WERI-Rb-1 (cell line): ENCODE data around the gene WDR59.

ENCODE experiments used
- DNase-seq: peaks from one replicate; pipeline ENCODE4 v3.0.0-alpha.2; 2020
- H3K27ac ChIP-seq: fragments of 250-450 bp; sonication (Bioruptor Pico); 2 replicates; pipeline ENCODE4 v1.5.1; 2020; ENCODE audit warnings: mild to moderate bottlenecking, moderate library complexity
- H3K27me3 ChIP-seq: fragments of 250-450 bp; sonication (Bioruptor Pico); 2 replicates; pipeline ENCODE4 v1.5.1; 2021; ENCODE audit warnings: mild to moderate bottlenecking, low read depth, moderate library complexity; ENCODE audit not compliant: insufficient read depth, severe bottlenecking
- H3K36me3 ChIP-seq: fragments of 250-450 bp; sonication (Bioruptor Pico); 2 replicates; pipeline ENCODE4 v1.5.1; 2020; ENCODE audit warnings: mild to moderate bottlenecking, moderate library complexity
- H3K4me3 ChIP-seq: 2 replicates; pipeline ENCODE4 v1.5.1; 2011; ENCODE audit warnings: low read depth, mild to moderate bottlenecking, control low read depth, low read length
- H3K9me3 ChIP-seq: fragments of 250-450 bp; sonication (Bioruptor Pico); 2 replicates; pipeline ENCODE4 v1.5.1; 2021; ENCODE audit warnings: mild to moderate bottlenecking, moderate library complexity; ENCODE audit not compliant: severe bottlenecking
- TF ChIP-seq, protein P1 (sequence below): IDR thresholded peaks from 2 replicates; pipeline ENCODE4 v1.5.1; 2011; ENCODE audit warnings: low read depth, mild to moderate bottlenecking, control low read depth, inconsistent platforms, low read length

The WDR59 gene

GRCh38 chr16:74896389-74897370 is 88.2 kb downstream of the WDR59 start:
- TF ChIP-seq, protein P1, sequence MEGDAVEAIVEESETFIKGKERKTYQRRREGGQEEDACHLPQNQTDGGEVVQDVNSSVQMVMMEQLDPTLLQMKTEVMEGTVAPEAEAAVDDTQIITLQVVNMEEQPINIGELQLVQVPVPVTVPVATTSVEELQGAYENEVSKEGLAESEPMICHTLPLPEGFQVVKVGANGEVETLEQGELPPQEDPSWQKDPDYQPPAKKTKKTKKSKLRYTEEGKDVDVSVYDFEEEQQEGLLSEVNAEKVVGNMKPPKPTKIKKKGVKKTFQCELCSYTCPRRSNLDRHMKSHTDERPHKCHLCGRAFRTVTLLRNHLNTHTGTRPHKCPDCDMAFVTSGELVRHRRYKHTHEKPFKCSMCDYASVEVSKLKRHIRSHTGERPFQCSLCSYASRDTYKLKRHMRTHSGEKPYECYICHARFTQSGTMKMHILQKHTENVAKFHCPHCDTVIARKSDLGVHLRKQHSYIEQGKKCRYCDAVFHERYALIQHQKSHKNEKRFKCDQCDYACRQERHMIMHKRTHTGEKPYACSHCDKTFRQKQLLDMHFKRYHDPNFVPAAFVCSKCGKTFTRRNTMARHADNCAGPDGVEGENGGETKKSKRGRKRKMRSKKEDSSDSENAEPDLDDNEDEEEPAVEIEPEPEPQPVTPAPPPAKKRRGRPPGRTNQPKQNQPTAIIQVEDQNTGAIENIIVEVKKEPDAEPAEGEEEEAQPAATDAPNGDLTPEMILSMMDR: no peak
- Histone ChIP-seq H3K36me3 (peaks cover 14% of the 10 kb centered on the region), H3K27me3 (no peaks in the 10 kb centered on the region), H3K9me3 (no peaks in the 10 kb centered on the region), H3K27ac (no peak overlapping the region), H3K4me3 (no peak overlapping the region)
- DNase-seq: no peak

GRCh38 chr16:74893541-74893940 is 91.4 kb downstream of the WDR59 start:
- TF ChIP-seq, protein P1: no peak
- DNase-seq: no peak
- no peaks in the 10 kb centered on the region for H3K27me3 ChIP-seq
- H3K9me3 ChIP-seq: no peaks in the 10 kb centered on the region
- no peak overlapping the region for H3K4me3 ChIP-seq
- H3K27ac ChIP-seq: no peak overlapping the region
- peaks cover 25% of the 10 kb centered on the region for H3K36me3 ChIP-seq

DNA sequence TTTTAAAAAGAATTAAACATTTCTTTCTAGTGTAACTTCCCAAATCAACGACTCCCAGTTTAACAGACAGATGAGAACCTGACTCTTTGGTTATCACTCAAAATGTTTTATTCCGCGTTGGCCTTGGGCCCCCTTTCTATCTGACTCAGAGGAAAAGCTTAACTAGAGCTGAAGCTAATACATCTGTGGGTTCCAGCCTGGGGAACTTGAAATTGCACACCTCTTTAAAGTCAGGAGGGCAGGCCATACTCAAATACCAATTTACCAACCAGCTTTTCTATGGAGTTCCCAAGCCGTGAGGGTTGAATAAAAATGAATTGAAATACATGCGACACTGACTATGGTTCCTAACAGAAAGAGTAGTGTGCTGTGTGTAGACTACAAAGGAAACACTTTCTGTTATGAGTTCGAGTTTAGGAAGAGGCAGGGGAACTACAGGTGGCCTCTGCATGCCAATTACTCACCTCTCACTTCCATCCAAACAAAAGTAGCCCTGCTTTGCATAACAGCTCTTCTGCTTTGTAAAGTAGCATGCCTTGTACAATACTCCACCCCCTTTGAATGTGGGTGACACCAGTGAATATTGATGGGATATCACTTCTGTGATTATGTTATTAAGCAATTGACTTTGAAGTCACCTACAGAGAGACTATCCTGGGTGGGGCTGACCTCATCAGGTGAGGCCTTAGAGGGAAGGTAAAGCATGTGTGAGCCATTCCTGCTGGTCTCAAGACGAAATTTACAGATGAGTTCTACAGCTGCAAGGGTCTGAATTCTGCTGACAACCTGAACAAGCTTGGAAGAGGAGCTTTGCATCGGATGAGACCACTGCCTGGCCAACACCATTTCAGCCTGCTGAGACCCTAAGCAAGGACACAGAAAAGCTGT is 92.1 kb downstream of the WDR59 start:
- TF ChIP-seq, protein P1: no peak
- peaks cover 26% of the 10 kb centered on the region for H3K36me3 ChIP-seq
- H3K9me3 ChIP-seq: no peaks in the 10 kb centered on the region
- no peak overlapping the region for H3K27ac ChIP-seq
- H3K27me3 ChIP-seq: no peaks in the 10 kb centered on the region
- H3K4me3 ChIP-seq: no peak overlapping the region
- no peak for DNase-seq

DNA sequence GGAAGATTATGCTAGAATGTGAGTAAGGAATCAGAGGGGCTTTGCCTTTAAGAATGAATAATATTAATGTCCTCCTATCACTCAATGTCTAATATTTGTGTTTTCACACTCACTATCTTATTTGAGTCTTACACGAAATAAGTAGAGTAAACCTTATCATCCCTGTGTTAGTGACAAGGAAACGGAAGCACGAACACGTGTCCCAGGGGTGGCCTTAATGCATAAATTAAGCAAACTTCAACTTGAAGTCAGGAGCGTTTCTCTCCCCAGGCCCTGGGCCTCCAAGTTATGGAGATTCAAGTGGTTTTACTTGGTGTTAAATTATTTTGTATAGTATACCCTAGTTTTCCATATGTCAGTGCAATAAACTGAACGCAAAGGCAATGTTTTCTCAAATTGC is 96.0 kb downstream of the WDR59 start:
- Histone ChIP-seq H3K36me3 (peaks cover 56% of the 10 kb centered on the region), H3K27me3 (no peaks in the 10 kb centered on the region), H3K9me3 (no peaks in the 10 kb centered on the region), H3K4me3 (no peak overlapping the region), H3K27ac (no peak overlapping the region)
- TF ChIP-seq, protein P1: no peak
- no peak for DNase-seq

DNA sequence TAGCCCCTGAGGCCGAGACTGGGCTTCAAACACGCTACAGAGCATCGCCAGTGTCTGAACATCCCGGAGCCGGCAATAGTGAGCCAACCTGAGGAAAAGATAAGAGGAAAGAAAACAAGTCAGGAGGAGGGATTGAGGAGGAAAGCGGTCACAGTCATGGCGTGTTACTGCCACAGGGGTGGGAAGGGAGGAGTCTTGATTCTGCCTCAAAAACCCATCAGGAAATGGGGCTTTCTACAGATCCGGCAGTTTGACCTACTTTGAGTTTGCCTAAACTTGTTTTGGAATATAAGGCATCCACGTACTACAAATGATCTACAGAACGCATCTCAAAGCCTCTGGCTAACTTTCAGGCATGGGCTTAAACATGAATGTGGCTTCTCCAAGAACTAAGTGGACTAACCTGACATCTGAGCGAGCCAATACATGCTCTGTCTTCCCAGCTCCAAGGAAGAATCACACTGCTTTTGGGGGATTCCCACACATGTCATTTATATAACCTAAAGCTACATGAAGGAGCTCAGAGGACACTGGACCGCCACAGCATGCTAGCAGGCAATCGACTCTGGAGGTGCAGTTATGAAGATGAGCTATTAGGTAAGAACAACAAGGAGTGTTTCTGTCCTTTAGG is 96.6 kb downstream of the WDR59 start:
- H3K27ac ChIP-seq: no peak overlapping the region
- TF ChIP-seq, protein P1: no peak
- no peaks in the 10 kb centered on the region for H3K9me3 ChIP-seq
- no peaks in the 10 kb centered on the region for H3K27me3 ChIP-seq
- no peak for DNase-seq
- peaks cover 56% of the 10 kb centered on the region for H3K36me3 ChIP-seq
- H3K4me3 ChIP-seq: no peak overlapping the region
